Caco-2 (cell line): ENCODE measurements around the gene FAT1. TPM values are rescaled to one million over a fixed set of nuclear protein-coding genes. Genes with fewer than 3 reads are reported as not detected.

Source experiments
- BruUV-seq: library from RNA; stranded (reverse); fragments of 400-500 nt; replicated peaks from 2 replicates; lab custom pipeline; 2021; lab: Mats Ljungman, UMichigan
- CTCF ChIA-PET: fragments of 300-600 bp; sonication (Branson Sonifier 250); formaldehyde crosslinking; loops from one replicate; lab custom pipeline; 2022; ENCODE audit warnings: antibody characterized with exemption; lab: Charles Lee
- POLR2A ChIA-PET: fragments of 300-600 bp; sonication (Branson Sonifier 250); formaldehyde crosslinking; loops from one replicate; lab custom pipeline; 2022; ENCODE audit warnings: antibody characterized with exemption; lab: Charles Lee
- DNase-seq, 2 experiments: peaks; one replicate each; pipeline versions ENCODE4 v3.0.0 to v3.0.0-alpha.2; 2020 to 2022
- H3K27me3 ChIP-seq: replicated peaks from 2 replicates; pipeline ENCODE4 v1.6.0; 2011; ENCODE audit warnings: low read length; ENCODE audit not compliant: control insufficient read depth, insufficient read depth
- H3K36me3 ChIP-seq: 2 replicates; pipeline ENCODE4 v1.5.1; 2011; ENCODE audit warnings: low read length; ENCODE audit not compliant: control insufficient read depth, insufficient read depth
- H3K4me1 ChIP-seq: fragments of 250-450 bp; sonication (Bioruptor Pico); 2 replicates; pipeline ENCODE4 v1.5.1; 2020; ENCODE audit warnings: mild to moderate bottlenecking
- H3K4me3 ChIP-seq: 2 replicates; pipeline ENCODE4 v1.5.1; 2011; ENCODE audit warnings: low read depth, mild to moderate bottlenecking, control low read depth, low read length
- H3K9me3 ChIP-seq: fragments of 250-450 bp; sonication (Bioruptor Pico); 2 replicates; pipeline ENCODE4 v1.5.1; 2020; ENCODE audit warnings: mild to moderate bottlenecking, moderate library complexity
- H3K27ac Mint-ChIP-seq: one replicate; pipeline ENCODE4 v1.8.0; 2022; ENCODE audit warnings: mixed read lengths; ENCODE audit not compliant: unreplicated experiment
- H3K27me3 Mint-ChIP-seq: one replicate; pipeline ENCODE4 v1.8.0; 2022; ENCODE audit warnings: mixed read lengths; ENCODE audit not compliant: insufficient read depth, unreplicated experiment
- H3K36me3 Mint-ChIP-seq: one replicate; pipeline ENCODE4 v1.8.0; 2022; ENCODE audit warnings: mild to moderate bottlenecking, mixed read lengths; ENCODE audit not compliant: insufficient read depth, unreplicated experiment
- H3K4me1 Mint-ChIP-seq: one replicate; pipeline ENCODE4 v1.8.0; 2022; ENCODE audit warnings: low read depth, mixed read lengths; ENCODE audit not compliant: unreplicated experiment
- H3K4me3 Mint-ChIP-seq: one replicate; pipeline ENCODE4 v1.8.0; 2022; ENCODE audit warnings: mild to moderate bottlenecking, moderate library complexity, mixed read lengths; ENCODE audit not compliant: unreplicated experiment
- H3K9me3 Mint-ChIP-seq: one replicate; pipeline ENCODE4 v1.8.0; 2022; ENCODE audit warnings: mixed read lengths; ENCODE audit not compliant: unreplicated experiment
- CTCF ChIP-seq, 2 experiments: fragments of 200-600 bp in 1 of 2; IDR thresholded peaks; 1 replicate in 1 of 2; 2 replicates in 1 of 2; pipeline versions ENCODE4 v1.5.1 to v1.8.0; 2011 to 2022; ENCODE audit warnings: antibody characterized with exemption in 1 of 2, control low read depth in 1 of 2, inconsistent platforms in 1 of 2, low read depth in 1 of 2, low read length in 1 of 2, mild to moderate bottlenecking in 1 of 2, moderate library complexity in 1 of 2; ENCODE audit not compliant: insufficient read depth in 1 of 2, severe bottlenecking in 1 of 2, unreplicated experiment in 1 of 2
- intact Hi-C: fragments of 100-400 bp; cut with micrococcal nuclease; formaldehyde crosslinking; loops from one replicate; pipeline ENCODE4 v1.10.0; 2022; ENCODE audit not compliant: unreplicated experiment
- total RNA-seq: library from RNA; stranded (reverse); gene quantifications from 2 replicates; pipeline ENCODE4 v1.2.3, GENCODE V29; 2022

FAT1 gene
- total RNA-seq, 1 experiment from 2014 or later, result 135 TPM

DNA sequence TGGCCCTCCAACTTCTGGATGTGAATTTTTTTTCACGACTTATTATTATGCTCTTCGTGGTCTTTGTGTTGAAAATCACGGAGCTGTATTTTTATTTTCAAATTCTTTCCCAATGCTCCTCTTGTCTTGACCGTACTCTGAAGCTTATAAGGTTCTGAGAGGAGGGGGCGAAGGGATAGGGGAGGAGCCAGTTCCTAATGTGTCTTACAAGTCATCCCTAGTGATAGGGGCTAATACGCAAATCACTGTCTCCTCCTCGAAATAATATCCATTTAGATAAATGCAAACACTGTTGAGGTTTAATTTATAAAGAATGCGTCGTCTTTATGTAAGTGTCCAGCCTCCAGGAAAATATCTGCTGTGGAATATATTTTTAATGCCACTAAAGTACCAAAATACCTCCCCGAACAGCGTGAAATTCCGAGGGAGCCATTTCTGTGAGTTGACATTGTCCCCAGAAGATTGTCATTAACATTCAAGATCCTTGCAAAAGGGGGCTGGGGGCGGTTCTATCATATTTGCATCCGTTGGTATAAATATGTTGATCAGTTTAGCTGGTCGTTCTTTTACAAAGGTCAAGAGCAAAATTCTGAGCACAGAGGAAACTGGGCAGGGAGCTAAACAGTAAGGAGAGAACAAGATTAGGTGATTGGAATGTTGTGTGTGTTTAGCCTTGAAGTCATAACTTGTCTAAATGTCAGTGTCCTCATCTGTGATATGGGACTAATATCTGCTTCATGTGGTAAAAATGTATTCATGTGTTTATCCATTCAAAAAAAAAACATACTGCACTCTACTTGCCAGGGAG lies 3.7 kb upstream of the FAT1 start:
- Mint-ChIP-seq H3K36me3 (peaks cover 23% of the 10 kb centered on the region), H3K27me3 (no peaks in the 10 kb centered on the region), H3K9me3 (no peaks in the 10 kb centered on the region), H3K4me3 (peak overlapping the region; percentile 92), H3K4me1 (peaks cover 9% of the 10 kb centered on the region), H3K27ac (peak overlapping the region; percentile 66)
- TF ChIP-seq CTCF (IDR thresholded peaks at IDR 0.05; ENCODE audit: insufficient read depth in 1 of 2, low read depth in 1 of 2, low read length in 1 of 2, severe bottlenecking in 1 of 2, unreplicated experiment in 1 of 2), result no peak
- Histone ChIP-seq H3K4me3 (peak overlapping the region; percentile 83), H3K27me3 (no peaks in the 10 kb centered on the region), H3K9me3 (no peaks in the 10 kb centered on the region), H3K36me3 (no peaks in the 10 kb centered on the region), H3K4me1 (peaks cover 6% of the 10 kb centered on the region; the same call in 1 of the 2 replicates)
- DNase-seq, result peak in 1 of 2 experiments; percentile 11
- intact Hi-C loops, result loop anchor here (2.0 to 10.0 kb wide), 6 partner anchors 40 to 877 kb away; no protein-coding TSS in a partner anchor
- ChIA-PET CTCF (interaction anchor here (1.5 kb wide), 1 partner anchor 12 kb away, joined by 3 read pairs; no protein-coding TSS in a partner anchor), POLR2A (interaction anchor here (1.4 kb wide), 1 partner anchor 38 kb away, joined by 3 read pairs; no protein-coding TSS in a partner anchor)
- BruUV-seq, result TSS peak; percentile 38

GRCh38 chr4:186726426-186727168 lies 2.9 kb upstream of the FAT1 start:
- ChIA-PET POLR2A (interaction anchor here (1.4 kb wide), 1 partner anchor 39 kb away, joined by 3 read pairs; no protein-coding TSS in a partner anchor), CTCF (interaction anchor here (0.7 to 1.5 kb wide), 2 partner anchors 13 to 220 kb away, joined by 3 read pairs; no protein-coding TSS in a partner anchor)
- H3K36me3 ChIP-seq, result no peaks in the 10 kb centered on the region
- DNase-seq, result peak; percentile 72 to 88
- H3K9me3 Mint-ChIP-seq, result no peaks in the 10 kb centered on the region
- no peaks in the 10 kb centered on the region for H3K27me3 ChIP-seq
- intact Hi-C loops, result loop anchor here (1.0 to 10.0 kb wide), 8 partner anchors 41 to 1647 kb away; no protein-coding TSS in a partner anchor
- peaks cover 6% of the 10 kb centered on the region; the same call in 1 of the 2 replicates for H3K4me1 ChIP-seq
- TF ChIP-seq CTCF (IDR thresholded peaks at IDR 0.05; ENCODE audit: insufficient read depth in 1 of 2, low read depth in 1 of 2, low read length in 1 of 2, severe bottlenecking in 1 of 2, unreplicated experiment in 1 of 2), result no peak
- peaks cover 23% of the 10 kb centered on the region for H3K36me3 Mint-ChIP-seq
- H3K4me3 ChIP-seq, result peak overlapping the region; percentile 83
- no TSS peak for BruUV-seq
- H3K27me3 Mint-ChIP-seq, result no peaks in the 10 kb centered on the region
- H3K4me3 Mint-ChIP-seq, result peak overlapping the region; percentile 92
- H3K4me1 Mint-ChIP-seq, result peaks cover 9% of the 10 kb centered on the region
- no peaks in the 10 kb centered on the region for H3K9me3 ChIP-seq
- peak overlapping the region; percentile 66 for H3K27ac Mint-ChIP-seq
